HG02885 (cell line): Measurements from ENCODE around the gene NEDD1.

Source experiments
- ATAC-seq: cut with Tn5 transposase; IDR thresholded peaks from one replicate; pipeline ENCODE4 v1.9.1; 2021; ENCODE audit warnings: mild to moderate bottlenecking; ENCODE audit not compliant: unreplicated experiment, poor library complexity

NEDD1 gene

GRCh38 chr12:96897421-96897820 lies 9.6 kb upstream of the NEDD1 start:
- ATAC-seq = no peak

GRCh38 chr12:96901175-96901574 lies 5.9 kb upstream of the NEDD1 start:
- ATAC-seq = no peak

GRCh38 chr12:96902076-96902475 lies 5.0 kb upstream of the NEDD1 start:
- no peak for ATAC-seq

- no peak for ATAC-seq
Observed at GRCh38 chr12:96906498-96906848, 584 bp upstream of the NEDD1 start.

GRCh38 chr12:96907671-96908422 lies 790 bp downstream of the NEDD1 start:
- peak; percentile 37 for ATAC-seq

- ATAC-seq = no peak
Observed at GRCh38 chr12:96908423-96908675, 1.3 kb downstream of the NEDD1 start.

- ATAC-seq = no peak
Observed at GRCh38 chr12:96912261-96912660, 5.2 kb downstream of the NEDD1 start.

GRCh38 chr12:96912943-96913342 lies 5.9 kb downstream of the NEDD1 start:
- ATAC-seq = no peak

- no peak for ATAC-seq
Observed at GRCh38 chr12:96919510-96920210, 12.6 kb downstream of the NEDD1 start.

- ATAC-seq = peak; percentile 64
Observed at GRCh38 chr12:96948782-96949181, 41.7 kb downstream of the NEDD1 start.

GRCh38 chr12:96979532-96979931 lies 72.5 kb downstream of the NEDD1 start:
- ATAC-seq = no peak

- no peak for ATAC-seq
Observed at GRCh38 chr12:96980991-96981414, 73.9 kb downstream of the NEDD1 start.

- ATAC-seq = no peak
Observed at GRCh38 chr12:96981911-96982310, 74.9 kb downstream of the NEDD1 start.

- no peak for ATAC-seq
Observed at GRCh38 chr12:96982671-96983070, 75.6 kb downstream of the NEDD1 start.

- ATAC-seq = peak; percentile 86
Observed at GRCh38 chr12:96985515-96986362, 78.7 kb downstream of the NEDD1 start.

GRCh38 chr12:96986883-96987523 lies 79.9 kb downstream of the NEDD1 start:
- ATAC-seq = no peak

- ATAC-seq = no peak
Observed at GRCh38 chr12:96988919-96989318, 81.9 kb downstream of the NEDD1 start.

GRCh38 chr12:96989916-96990315 lies 82.9 kb downstream of the NEDD1 start:
- no peak for ATAC-seq

GRCh38 chr12:96994900-96995299 lies 87.8 kb downstream of the NEDD1 start:
- ATAC-seq = peak; percentile 53

- no peak for ATAC-seq
Observed at GRCh38 chr12:96995861-96996260, 88.8 kb downstream of the NEDD1 start.
